VCaP (cell line): ENCODE results near the gene ATP11A.
"Not testable (repeated sequence)": the region's sequence is repeated elsewhere in the genome, so short reads cannot be mapped to it uniquely, and the experiment has no call there.

ENCODE experiments used
- H3K27ac ChIP-seq: fragments of 450-650 bp; 2 replicates; pipeline ENCODE4 v1.5.1; 2017
- TF ChIP-seq, protein P1 (sequence below): fragments of 450-650 bp; conservative IDR thresholded peaks from 2 replicates; pipeline ENCODE4 v1.5.1; 2017; ENCODE audit warnings: mild to moderate bottlenecking, moderate library complexity

ATP11A gene

GRCh38 chr13:112672651-112673284, 17.1 kb upstream of the ATP11A start:
- TF ChIP-seq, protein P1, sequence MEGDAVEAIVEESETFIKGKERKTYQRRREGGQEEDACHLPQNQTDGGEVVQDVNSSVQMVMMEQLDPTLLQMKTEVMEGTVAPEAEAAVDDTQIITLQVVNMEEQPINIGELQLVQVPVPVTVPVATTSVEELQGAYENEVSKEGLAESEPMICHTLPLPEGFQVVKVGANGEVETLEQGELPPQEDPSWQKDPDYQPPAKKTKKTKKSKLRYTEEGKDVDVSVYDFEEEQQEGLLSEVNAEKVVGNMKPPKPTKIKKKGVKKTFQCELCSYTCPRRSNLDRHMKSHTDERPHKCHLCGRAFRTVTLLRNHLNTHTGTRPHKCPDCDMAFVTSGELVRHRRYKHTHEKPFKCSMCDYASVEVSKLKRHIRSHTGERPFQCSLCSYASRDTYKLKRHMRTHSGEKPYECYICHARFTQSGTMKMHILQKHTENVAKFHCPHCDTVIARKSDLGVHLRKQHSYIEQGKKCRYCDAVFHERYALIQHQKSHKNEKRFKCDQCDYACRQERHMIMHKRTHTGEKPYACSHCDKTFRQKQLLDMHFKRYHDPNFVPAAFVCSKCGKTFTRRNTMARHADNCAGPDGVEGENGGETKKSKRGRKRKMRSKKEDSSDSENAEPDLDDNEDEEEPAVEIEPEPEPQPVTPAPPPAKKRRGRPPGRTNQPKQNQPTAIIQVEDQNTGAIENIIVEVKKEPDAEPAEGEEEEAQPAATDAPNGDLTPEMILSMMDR, result no peak
- no peak overlapping the region for H3K27ac ChIP-seq

- no peak overlapping the region for H3K27ac ChIP-seq
- TF ChIP-seq, protein P1, result no peak
Measured at GRCh38 chr13:112674412-112675365, 15.1 kb upstream of the ATP11A start.

DNA sequence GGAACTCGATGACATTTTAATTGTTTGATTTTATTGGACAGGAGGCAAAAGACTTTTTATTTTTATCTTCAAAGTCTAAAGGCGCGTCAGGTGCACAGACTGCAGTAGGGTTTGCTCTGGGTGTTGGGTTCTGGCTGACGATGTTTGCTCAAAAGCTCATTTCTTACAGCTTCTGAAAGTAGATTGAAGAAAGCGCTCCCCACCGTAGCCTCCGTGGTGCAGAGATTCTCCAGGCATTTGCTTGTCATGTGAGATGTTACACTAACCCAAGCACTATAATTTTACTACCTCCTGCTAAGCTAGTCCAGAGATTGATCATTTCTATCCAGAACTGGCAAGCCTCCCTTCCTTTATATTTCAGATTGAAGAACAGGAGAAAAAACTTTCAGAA, 14.5 kb upstream of the ATP11A start:
- no peak overlapping the region for H3K27ac ChIP-seq
- TF ChIP-seq, protein P1, result no peak

DNA sequence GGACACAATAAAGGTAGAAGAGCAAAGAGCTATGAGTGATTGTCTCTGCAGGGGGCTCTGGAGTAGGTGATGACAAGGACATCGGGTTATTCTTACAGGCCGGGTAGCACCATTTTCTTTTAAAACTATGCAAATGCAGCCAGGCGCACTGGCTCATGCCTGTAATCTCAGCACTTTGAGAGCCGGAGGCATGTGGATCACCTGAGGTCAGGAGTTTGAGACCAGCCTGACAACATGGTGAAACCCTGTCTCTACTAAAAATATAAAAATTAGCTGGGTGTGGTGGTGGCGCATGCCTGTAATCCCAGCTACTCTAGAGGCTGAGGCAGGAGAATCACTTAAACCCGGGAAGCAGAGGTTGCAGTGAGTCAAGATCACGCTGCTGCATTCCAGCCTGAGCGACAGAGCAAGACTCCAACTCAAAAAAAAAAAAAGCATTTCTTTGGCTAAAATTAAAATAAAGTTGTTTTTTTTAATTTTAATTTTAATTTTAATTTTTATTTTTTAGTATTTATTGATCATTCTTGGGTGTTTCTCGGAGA, 12.3 kb upstream of the ATP11A start:
- not testable (repeated sequence) for H3K27ac ChIP-seq

DNA sequence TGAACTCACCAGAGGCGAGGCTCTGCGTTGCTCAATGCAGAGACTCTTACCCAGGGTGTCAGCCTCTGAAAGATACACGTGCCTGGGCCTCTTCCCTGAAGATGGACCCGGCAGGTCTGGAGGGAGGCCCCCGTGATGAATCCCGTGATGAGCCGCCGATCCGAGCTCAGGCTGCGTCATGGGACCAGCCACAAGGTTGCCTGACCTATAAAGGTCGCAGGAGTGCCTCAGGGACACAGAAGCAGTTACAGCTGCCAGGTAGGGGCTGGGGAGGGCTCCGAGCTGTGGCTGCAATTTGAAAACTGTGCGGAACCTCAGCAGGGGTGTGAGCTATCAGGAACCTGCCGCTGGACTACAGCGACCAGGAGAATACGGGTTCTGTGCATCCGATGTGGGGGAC, 10.5 kb upstream of the ATP11A start:
- H3K27ac ChIP-seq, result no peak overlapping the region

DNA sequence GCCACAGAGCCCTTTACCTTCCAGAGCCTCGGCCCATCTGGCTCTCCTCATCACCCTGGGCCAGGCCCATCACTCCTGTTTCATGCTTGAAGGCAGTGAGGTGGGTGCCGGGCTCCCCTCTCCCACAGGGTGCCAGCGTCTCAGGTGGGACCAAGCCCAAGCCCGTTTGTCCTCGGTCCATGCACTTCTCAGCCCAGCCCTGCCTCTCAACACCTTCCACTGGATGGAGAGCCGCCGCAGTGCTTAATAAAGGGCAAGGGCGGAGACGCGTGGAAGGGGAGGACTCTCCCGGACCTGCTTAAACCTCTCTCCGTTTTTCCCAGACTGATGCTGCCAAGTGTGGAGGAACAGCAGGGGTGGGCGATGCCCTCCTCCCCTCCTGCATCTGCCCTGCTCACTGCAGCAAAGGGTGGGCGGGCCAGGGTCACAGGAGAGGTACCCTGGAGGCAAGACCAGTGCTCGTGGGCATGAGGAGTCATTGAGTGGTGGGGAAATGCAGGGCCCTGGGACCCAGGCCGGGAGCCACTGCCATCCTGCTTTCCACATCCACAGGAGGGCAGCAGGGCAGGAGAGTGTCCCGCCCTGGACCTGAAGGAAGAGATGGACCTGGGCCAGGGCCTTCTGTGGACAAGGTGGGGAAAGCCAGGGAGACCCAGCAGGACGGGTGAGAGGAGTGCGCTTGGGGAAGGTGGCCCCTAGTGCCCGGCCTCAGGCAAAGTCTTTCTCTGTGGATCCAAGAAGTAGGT, 9.7 kb upstream of the ATP11A start:
- no peak overlapping the region for H3K27ac ChIP-seq
- TF ChIP-seq, protein P1, result no peak

More for the DNA sequence above, 10.5 kb upstream of the ATP11A start:
- TF ChIP-seq, protein P1, result no peak

- H3K27ac ChIP-seq, result no peak overlapping the region
- TF ChIP-seq, protein P1, result no peak
Measured at GRCh38 chr13:112680741-112681360, 9.0 kb upstream of the ATP11A start.
